Activated T-cell treated with anti-CD3 and anti-CD28 coated beads for 4 hours (primary cell): ENCODE results near the gene TSPAN6.

Source experiments
- DNase-seq: peaks from one replicate; pipeline ENCODE4 v3.0.0-alpha.2; 2020

TSPAN6 gene, protein sequence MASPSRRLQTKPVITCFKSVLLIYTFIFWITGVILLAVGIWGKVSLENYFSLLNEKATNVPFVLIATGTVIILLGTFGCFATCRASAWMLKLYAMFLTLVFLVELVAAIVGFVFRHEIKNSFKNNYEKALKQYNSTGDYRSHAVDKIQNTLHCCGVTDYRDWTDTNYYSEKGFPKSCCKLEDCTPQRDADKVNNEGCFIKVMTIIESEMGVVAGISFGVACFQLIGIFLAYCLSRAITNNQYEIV

DNA sequence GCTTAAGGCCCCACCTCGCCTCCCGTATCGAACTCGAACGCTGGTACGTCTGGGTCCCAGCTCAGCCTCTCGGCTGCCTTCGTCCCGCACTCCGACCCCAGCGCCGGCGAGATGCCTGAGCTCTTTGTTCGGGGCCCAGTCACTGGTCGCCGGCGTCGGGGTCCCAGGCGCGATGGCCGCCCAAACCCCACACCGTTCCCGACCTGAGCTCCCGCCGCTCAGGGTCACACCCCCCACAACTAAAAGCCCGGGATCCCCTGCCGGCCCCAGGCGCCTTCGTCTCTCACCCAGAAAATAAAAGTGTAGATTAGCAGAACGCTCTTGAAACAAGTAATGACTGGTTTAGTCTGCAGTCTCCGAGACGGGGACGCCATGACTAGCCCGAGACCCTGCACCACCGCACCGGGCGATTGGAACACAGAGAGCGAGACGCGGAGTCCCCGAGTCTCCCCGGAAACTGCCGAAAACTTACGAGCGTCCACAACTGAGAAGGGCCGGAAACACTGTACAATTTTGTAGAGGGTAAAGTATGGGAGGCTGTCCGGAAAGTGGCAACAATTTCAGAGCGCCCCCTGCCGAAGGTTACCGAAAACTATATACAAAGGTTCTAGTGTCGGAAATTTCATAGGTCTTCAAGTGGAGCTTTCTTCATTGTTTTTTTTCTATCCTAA lies at the start of gene TSPAN6:
TSPAN6 (minus strand) TSS at position 486 of the 671 bp plus-strand sequence; CDS start at position 374, 112 bp downstream.
- peak; percentile 55 for DNase-seq

DNA sequence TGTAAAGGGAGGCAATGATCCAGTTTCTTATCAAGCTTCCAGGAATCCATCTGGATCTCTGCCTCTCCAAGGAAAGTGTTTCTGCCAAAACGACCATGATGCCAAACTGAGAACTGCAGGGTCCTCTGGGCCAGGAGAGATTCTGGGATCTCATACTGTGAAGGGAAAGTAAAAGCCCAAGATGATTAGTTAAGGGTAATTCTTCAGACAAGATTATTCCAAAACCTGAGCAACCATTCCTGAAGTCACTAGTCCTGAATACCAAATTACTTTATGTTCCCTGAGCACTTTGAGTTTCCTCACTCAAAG lies 49.3 kb upstream of the TSPAN6 start:
- DNase-seq, result no peak

DNA sequence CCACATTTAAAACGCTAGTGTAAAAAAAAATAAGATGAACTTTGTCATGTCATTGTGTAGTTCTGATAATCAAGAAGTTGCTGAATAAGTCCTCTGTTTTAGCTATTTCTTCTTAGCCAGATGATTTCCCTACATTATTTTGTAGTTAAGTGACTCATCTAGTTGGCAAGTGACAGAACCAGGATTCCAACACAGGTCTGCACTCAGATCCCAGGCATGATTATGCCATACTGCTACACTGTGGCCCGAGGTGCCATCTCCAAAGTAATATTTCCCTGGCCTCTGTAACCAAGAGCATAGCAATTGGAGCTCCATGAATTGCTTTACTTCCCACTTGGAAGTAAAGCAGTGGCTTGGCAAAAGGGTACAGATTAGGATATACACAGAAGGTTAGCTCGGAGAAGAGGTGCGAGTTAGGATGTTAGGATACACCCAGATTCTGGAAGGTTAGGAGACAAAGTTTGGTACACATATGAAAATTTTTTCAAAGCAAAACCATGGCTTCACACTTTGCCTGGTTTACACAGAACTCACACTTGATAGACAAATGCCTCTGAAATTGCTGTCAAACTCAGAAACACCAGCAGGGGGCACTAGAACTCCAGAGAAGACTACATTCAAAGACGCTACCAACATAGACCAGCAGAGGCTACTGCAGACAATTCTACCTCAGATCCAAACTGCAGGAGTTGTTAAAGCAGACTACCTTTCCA lies 48.8 kb upstream of the TSPAN6 start:
- DNase-seq, result peak; percentile 50

DNA sequence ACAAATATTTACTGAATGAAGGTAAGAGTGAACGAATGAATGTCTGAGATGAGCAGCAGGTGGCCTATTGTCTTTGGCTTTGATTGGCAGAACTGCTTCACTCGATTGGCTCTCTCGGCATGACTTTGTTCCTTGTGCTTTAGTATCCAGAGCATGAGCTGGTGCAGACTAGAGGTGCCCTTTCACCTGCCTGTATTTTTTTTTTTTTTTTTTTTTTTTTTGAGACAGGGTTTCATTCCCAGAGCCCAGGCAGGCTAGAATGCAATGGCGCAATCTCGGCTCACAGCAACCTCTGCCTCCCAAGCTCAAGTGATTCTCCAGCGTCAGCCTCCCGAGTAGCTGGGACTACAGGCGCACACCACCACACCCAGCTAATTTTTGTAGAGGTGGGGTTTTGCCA lies 46.3 kb upstream of the TSPAN6 start:
- no peak for DNase-seq

DNA sequence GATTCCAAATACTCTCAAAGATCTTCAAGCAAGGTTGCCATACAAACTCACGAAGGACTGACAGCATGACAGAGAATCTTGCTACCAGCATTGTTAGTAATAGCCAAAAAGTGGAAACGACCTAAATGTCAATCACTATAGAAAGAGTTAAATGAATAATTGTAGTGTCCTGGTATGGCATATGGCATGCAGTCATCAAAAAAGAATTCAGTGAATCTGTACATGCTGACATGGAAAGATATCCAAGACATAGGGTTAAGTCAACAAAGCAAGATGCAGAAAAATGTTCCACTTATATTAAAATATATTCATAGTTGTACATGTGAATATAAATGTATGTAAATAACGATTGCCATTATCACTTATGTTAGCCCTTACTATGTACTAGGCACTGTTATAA lies 45.0 kb upstream of the TSPAN6 start:
- no peak for DNase-seq

DNA sequence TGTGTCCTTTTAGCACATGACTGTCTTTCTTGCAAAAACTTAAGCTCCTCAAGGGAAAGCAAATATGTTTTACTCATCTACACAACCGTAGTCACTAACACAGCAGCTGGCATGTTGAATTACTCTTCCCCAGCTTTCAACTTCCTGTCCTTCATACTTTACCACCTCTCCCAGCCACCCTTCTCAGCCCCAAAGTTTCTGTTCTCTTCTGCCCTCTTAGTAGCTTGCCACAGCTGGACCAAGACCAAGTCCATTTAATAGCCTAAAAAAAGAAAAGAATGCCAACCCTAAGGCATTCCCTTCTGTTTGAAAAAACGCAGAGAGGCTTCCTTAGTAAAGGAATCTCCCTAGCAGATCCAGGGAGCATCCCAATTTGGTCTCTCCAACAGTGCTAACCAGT lies 44.1 kb upstream of the TSPAN6 start:
- no peak for DNase-seq

DNA sequence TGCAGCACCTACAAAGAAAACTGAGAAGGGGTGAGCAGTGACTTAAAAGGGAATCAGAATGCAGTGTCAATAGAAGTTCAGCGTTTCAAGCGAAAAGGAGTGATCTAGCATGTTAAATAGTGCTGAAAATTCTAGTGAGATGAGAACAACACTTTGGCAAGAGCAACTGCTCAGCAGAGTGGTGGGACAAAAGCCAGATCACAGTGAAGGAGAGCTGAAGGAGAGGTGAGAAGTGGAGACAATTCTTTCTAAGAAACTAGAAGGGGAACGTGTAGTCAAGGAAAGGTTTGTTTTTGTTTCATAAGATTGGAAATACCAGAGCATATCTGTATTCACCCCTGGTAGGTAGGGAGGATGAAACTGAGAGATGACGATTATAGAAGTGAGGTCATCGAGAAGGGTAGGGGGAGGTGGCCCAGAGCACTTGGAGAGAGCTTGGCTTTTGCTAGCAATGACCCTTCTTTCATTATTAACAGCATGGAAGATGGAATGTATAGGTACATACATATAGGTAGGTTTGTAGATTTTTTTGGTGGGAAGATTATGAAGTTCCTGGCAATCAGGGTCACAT lies 41.1 kb upstream of the TSPAN6 start:
- no peak for DNase-seq

DNA sequence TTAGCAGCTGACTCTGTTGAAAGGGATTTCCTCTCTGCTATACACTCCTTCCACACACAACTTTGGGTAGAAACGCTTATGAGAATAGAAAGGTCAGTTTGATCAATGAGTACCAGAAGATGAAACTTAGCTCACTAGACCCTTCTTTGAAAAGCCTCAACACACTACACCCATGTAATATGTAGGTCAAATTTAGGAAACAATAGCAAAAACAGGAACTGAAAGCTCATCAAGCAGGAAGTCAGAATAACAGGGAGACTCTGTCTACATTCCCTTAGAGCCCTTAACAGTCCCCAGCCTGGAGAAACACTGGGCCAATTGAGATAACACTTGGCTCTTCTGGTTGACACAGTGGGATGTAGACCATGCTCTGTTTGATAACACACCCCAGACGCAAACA lies 38.1 kb upstream of the TSPAN6 start:
- no peak for DNase-seq

DNA sequence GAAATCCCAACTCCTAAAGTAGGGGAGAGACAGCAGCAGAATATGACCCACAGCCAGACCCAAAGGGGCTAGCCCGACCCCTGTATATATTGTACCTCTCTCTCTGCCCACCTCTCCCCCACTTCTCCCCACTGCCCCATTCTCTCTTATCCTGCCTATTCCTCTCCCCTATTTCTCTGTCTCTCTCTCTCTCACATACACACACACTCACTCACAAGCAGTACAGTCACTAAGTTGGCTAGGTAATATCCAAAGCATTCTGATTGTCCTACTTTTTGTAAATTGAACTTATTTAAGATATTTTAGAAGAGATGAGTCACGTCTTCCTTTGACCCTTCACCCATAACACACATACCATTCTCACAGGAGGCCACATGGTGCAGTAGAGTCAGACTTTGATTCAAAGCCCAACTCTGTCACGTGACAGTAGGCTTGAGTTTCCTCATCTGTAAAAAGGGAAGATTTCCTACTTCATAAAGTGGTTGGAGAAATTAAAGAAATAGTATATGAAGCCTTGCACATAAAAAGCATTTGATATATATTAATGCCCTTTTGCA lies 36.9 kb upstream of the TSPAN6 start:
- no peak for DNase-seq

DNA sequence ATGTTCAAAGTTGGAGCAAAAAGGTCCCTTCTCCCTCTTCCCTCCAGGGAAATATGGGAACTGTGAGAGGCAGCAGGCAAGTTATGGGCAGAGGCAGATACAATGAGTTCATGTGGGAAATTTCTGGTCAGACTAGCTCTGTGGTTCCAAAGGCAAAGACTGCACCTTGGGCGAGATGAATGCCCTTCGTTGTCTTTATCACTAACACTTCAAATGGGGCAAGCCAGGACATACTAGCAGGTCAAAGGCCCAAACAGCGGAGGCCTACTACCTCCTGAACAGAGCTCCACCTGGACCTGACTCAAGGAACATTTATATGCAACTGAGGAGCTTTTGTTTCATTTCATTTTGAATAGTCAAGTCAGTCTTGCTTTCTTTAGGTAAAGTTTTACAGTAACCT lies 36.4 kb upstream of the TSPAN6 start:
- DNase-seq, result no peak

DNA sequence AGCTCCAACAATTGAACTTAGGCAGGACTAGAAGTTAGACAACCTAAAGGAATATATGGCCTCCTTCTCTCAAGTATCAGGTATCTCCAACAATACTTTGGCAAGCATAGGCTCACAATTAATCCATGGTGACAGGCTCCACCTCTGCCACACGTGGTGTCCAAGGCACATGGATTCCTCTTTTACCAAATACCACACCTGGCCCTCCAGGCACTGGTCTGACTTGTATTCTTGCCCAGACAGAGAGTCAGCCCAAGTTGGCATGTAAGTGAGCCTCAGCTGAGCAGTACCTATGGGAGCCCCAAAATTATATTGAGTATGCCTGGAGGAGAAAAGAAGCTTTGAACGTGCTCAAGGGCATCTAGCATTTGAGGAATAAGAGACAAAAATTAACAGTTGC lies 27.0 kb upstream of the TSPAN6 start:
- DNase-seq, result no peak

DNA sequence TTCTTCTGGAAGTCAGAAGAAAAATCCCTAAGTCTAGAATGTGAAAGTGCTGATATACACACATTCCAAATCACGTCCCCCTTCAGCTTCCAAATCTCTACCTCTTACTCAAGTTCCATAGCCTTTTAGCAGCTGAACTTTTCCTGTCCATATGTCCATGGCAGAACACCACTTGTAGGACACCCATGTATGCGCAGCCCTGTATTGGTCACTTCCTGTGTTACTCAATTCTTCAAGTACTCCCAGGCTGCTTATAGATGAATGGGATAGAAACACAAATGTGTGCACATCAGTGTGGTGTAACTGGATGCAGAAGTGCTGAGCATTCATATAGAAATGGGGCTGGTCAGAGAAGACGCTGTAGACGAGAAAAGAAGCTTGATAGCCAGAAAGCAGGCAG lies 26.2 kb upstream of the TSPAN6 start:
- DNase-seq, result no peak

DNA sequence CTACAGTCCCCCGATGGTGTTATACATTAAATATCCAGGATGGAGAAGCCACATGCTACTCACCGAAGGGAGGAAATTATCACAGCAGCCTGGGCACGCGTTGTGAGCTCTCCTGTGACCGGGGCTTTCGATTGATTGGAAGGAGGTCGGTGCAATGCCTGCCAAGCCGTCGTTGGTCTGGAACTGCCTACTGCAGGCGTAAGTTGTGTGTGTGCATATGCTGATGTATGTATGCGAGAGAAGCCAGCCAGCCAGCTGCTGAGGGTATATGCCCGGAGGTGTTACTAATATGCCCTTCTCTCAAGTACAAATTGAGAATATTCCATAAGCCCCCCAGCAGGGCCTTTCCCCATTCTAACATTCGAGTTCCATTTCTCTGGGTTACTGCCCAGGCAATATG lies 25.6 kb upstream of the TSPAN6 start:
- no peak for DNase-seq

DNA sequence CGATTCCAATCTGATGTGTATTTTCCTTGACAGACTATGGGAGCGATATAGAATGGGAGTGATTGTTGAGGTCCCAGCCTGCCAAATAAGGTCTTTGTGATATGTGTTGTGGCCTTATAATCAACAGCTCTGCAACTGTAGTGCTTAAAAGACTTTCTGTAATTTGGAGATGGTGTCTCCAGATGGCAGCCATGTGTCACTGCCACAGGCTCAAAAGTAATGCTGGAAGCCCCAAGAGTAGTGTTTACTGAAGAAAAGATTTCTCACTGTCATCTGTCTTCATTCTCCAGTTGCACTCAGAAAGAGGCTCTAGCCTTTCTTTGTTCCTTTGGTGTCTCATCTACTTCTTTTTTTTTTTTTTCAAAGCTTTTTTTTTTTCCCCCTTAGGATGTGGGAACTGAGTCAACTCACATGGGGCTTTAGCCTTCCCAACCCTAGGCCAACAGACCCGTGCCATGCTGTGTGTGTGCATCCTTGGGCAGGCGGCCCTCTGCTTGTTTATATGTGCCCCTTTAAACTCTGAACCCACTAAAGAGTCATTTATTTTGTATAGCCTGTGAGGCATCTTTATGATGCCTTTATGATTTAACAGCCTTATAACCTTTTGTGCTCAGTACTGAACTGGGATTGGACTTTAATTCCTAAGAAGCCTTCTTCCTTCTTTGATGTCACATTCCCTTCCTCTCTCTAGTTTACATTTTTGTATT lies 23.0 kb upstream of the TSPAN6 start:
- no peak for DNase-seq

DNA sequence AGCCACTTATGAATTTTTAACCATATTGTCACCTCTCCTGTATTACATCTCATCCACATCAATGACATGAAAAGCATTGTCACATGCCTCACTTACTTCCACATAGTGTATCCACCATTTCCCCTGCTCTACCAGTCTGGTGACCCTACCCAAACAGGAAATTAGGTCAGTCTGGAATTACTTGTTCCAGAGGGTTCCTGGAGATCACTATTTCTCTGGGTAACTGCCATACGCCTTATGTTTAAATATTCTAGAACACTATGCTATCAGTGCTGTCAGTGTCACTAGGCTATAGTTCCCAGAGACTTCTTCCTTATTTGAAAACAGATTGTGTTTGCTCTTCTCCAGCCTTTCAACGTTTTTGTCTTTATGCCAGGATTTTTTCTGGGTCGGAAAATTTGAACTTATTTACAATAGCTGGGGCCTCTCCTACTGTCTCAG lies 22.4 kb upstream of the TSPAN6 start:
- DNase-seq, result no peak

DNA sequence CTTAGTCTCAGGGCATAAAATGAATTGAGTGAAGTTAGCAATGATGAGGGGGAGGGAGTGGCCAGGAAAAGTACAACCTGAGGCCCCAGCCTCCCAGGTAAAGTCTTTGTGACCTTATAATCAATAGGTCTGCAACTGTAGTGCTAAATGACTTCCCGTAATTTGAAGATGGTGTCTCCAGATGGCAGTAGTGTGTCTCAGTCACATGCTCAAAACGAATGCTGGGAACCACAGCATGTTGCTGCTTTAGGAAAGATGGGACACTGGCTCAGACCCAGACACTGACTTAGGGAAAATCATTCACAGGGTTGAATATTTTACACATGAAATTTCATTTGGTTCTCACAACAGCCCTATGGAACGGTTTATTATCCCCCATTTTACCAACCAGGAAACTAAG lies 17.7 kb upstream of the TSPAN6 start:
- no peak for DNase-seq

DNA sequence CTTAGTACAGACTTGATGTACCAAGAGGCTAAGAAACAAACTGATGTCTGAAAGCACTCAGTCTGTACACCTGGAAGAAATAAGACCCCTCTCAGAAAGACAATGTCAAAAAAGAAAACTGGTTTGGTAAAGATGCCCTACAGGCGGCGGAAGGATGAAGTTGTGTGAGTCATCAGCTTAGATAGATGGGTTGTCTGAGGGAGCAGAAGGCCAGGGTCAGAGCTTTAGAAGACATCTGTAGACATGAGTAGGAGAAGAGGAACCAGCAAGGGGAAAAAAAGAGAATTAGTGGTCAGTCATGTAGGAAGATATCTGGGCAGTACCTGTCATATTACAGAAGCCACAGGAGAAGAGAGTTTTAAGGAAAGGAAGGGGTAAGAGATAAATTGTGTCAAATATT lies 15.7 kb upstream of the TSPAN6 start:
- DNase-seq, result no peak

DNA sequence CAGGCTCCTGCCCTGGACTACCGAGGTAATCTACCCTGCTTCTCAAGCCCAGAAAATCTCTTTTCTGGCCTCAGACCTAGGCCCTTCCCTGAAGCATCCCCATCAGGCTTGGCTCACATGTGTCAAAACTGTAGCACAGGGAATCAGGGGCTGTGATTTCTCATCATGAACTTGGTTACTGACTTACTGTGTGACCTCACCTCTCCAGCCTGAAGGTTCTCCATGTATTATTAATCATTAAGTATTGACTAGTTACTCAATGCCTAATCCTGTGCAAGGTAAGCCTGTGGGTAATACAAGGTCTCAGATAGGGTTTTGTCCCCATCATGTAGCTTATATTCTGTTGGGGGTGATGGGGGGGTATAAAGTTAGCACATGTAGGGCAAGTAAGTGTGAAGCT lies 14.2 kb upstream of the TSPAN6 start:
- no peak for DNase-seq

DNA sequence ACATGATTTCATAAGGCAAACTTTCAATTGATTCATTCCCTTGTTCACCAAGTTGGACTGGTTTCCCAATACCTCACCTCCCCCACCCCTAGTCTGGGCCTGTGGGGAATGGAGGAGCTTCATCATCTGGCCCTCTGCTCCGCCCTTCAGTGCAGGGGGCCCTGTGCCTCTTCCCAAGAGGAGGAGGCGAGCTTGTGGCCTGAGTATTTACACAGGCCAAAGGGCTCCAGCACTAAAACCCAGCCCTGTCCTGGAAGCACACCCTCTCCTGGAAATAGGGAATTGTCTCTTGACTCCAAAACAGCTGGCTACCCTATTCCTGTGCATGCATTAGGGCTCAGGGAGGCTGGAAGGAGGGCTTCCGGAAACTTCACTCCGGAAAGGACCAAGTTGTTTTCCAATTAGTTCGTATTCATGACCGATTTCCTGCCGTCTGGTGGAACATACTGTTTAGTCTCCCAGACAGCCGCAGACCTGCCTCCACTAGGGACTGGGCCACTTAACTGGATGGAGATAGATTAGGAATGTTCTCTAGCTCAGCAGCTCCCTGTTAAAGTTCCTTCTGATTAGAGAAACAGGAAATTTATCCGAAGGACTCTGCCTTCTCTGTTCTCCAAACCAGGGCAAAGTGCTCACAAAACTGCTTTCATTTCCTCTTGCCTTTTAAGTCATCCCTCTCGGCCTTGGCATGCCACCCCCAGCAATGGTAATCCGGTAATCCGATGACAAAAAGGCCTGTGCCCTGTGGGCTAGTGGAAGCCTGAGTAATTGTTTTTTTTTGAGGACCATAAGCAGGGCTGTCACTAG lies 13.1 kb upstream of the TSPAN6 start:
- DNase-seq, result no peak

DNA sequence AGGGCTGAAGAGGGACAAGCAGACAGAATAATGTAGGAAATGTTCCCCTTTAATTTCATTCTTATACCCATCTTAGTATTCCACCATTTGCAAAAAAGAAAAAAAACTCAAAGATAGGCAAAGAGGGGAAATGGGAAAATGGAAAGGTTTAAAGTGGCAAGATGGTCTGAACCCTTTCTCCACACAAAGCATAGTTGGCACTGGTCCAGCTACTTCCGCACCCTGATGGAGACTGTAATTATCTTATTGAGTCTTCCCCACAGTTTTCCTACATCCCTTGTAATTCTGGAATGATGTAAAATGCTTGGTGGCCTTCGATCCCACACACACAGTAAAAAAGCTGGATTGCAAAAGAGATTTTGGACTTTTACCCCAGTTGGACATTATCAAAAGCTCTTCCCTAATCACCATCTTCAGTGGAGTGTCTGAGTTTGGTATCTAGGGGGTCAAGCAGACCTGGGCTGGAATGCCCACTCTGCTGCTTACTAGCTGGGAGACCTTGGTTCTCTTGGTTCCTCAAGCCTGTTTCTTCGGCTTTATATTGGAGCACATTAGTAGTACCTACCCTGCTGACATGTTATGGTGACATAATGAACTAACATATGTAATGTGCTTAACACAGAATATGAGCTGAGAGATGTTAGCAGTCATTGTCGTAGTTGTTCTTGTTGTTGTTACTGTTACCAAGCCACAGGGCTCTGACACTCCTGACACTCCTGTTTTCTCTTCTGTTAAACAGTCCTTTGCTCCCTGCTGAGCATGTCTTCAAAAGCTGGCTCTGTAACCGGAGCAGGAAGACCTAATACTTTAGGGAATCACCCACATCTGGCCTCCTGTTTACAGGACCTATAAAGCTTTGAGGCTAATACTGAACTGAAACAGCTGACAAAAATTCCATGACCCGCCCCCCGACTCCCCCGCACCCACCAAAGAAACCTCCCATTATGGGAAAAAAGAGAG lies 12.1 kb upstream of the TSPAN6 start:
- no peak for DNase-seq

DNA sequence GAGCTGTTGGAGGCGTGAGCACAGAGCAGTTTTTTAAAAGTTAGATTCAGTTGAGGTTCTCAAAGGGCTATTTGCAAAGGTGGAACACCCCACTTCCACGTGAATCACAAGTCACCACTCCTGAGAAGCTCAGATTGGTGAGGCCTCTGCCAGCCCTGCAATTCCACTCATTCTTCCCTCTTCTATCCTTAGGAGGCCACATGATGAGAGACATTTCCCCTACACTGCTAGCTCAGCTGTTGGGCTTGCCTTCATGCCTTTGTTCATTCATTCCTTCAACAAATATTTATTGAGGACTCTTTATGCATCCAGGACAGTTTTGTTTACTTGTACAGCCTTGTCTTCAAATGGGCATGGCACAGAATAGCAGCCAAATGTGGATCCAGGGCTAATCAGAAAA lies 11.1 kb upstream of the TSPAN6 start:
- DNase-seq, result no peak
